Sigmoid colon (tissue), 7 donors: ENCODE results near the gene PDZRN3. TPM values are rescaled to one million over a fixed set of nuclear protein-coding genes. Genes with fewer than 3 reads are reported as not detected.
A peak's percentile ranks its signal among the peaks of the same experiment; 100 is the strongest.

ENCODE experiments used
- DNase-seq: peaks from one replicate; pipeline ENCODE4 v3.0.0-alpha.2; 2019
- H3K27ac ChIP-seq, 4 donors: fragments of 200-600 bp; sonication (generic); one replicate each; pipeline ENCODE4 v1.5.1; 2016 to 2019; ENCODE audit warnings: mild to moderate bottlenecking in 1 of 4
- H3K27me3 ChIP-seq, 3 donors: fragments of 200-600 bp; sonication (generic); one replicate each; pipeline ENCODE4 v1.5.1; 2019; ENCODE audit warnings: mild to moderate bottlenecking in 1 of 3
- H3K36me3 ChIP-seq, 4 donors: fragments of 200-600 bp; sonication (generic); one replicate each; pipeline ENCODE4 v1.5.1; 2016 to 2019
- H3K4me1 ChIP-seq, 4 donors: fragments of 200-600 bp; sonication (generic); one replicate each; pipeline ENCODE4 v1.5.1; 2017 to 2019
- H3K4me3 ChIP-seq, 4 donors: fragments of 200-600 bp; sonication (generic); one replicate each; pipeline ENCODE4 v1.5.1; 2017 to 2019; ENCODE audit warnings: mild to moderate bottlenecking in 2 of 4, moderate library complexity in 1 of 4
- H3K9me3 ChIP-seq, 4 donors: fragments of 200-600 bp in 3 of 4; sonication (generic) in 3 of 4; one replicate each; pipeline versions ENCODE4 v1.5.1 to v1.6.1; 2013 to 2019
- EP300 ChIP-seq, 4 donors: sonication (generic); formaldehyde crosslinking; IDR thresholded peaks; one replicate each; pipeline ENCODE4 v1.6.1; 2017; ENCODE audit warnings: antibody characterized with exemption in 4 of 4
- POLR2A ChIP-seq, 2 donors: fragments of 450-650 bp; IDR thresholded peaks; one replicate each; pipeline ENCODE4 v1.6.1; 2016; ENCODE audit warnings: antibody characterized with exemption in 2 of 2, mild to moderate bottlenecking in 2 of 2, moderate library complexity in 2 of 2
- POLR2AphosphoS5 ChIP-seq, 4 donors: sonication (generic); formaldehyde crosslinking; IDR thresholded peaks; one replicate each; pipeline ENCODE4 v1.6.1; 2017; ENCODE audit warnings: antibody characterized with exemption in 4 of 4
- WGBS, 2 donors: extraction: QIAGEN DNeasy Blood & Tissue Kit; methylation state at CpG; one replicate each; pipeline ENCODE4 v1.1.7; 2013; 5-methylcytosine and 5-hydroxymethylcytosine counted together
- intact Hi-C: fragments of 100-400 bp; cut with DNase I; formaldehyde crosslinking; loops from one replicate; pipeline ENCODE4 v1.15.1; 2023
- polyA plus RNA-seq, 3 donors: library from polyadenylated mRNA; stranded (reverse); fragments of 200-250 nt; gene quantifications; one replicate each; pipeline ENCODE4 v1.2.3, GENCODE V29; 2013
- total RNA-seq, 4 donors: library from RNA; depleted of rRNA; stranded (reverse); fragments of >200 nt; gene quantifications; one replicate each; pipeline ENCODE4 v1.1.0, GENCODE V29; 2016
- TF ChIP-seq, protein P1 (sequence below), 4 experiments: fragments of 450-650 bp in 3 of 4; fragments of 200-600 bp in 1 of 4; IDR thresholded peaks; one replicate each; pipeline ENCODE4 v1.5.1; 2016 to 2019; ENCODE audit warnings: antibody characterized with exemption in 4 of 4, mild to moderate bottlenecking in 3 of 4, moderate library complexity in 2 of 4
- donor health status: healthy with polysubstance abuse.
- donor health status: Bipolar disorder and iron deficiency.
- donor health status: healthy.

The PDZRN3 gene
- total RNA-seq (100 to 1,000 TPM; 172 to 209 (median 206) TPM), polyA plus RNA-seq (10 to 100 TPM in 1 of 3 donors, 1 to 10 TPM in 2; 7.2 to 16.1 (median 9.0) TPM)

GRCh38 chr3:73624821-73625665 is at the start of gene PDZRN3:
Gene PDZRN3, minus strand, starts transcription at chr3:73624941.
- peak within 1 kb of the TSS; percentile 90 to 96 (median 94) for H3K27ac ChIP-seq
- no peaks in the 10 kb centered on the region for H3K27me3 ChIP-seq
- H3K36me3 ChIP-seq = no peaks in the 10 kb centered on the region
- DNase-seq = peak; percentile 85
- TF ChIP-seq, protein P1, sequence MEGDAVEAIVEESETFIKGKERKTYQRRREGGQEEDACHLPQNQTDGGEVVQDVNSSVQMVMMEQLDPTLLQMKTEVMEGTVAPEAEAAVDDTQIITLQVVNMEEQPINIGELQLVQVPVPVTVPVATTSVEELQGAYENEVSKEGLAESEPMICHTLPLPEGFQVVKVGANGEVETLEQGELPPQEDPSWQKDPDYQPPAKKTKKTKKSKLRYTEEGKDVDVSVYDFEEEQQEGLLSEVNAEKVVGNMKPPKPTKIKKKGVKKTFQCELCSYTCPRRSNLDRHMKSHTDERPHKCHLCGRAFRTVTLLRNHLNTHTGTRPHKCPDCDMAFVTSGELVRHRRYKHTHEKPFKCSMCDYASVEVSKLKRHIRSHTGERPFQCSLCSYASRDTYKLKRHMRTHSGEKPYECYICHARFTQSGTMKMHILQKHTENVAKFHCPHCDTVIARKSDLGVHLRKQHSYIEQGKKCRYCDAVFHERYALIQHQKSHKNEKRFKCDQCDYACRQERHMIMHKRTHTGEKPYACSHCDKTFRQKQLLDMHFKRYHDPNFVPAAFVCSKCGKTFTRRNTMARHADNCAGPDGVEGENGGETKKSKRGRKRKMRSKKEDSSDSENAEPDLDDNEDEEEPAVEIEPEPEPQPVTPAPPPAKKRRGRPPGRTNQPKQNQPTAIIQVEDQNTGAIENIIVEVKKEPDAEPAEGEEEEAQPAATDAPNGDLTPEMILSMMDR (IDR thresholded peaks at IDR 0.05) = no peak
- TF ChIP-seq EP300 (IDR thresholded peaks at IDR 0.05) (peak in 1 of 4 donors; percentile 16), POLR2AphosphoS5 (IDR thresholded peaks at IDR 0.05) (peak; percentile 78 to 92 (median 82)), POLR2A (IDR thresholded peaks at IDR 0.05) (peak in 1 of 2 donors; percentile 30)
- no peaks in the 10 kb centered on the region for H3K9me3 ChIP-seq
- intact Hi-C loops = loop anchor here (2.0 to 10.0 kb wide), 4 partner anchors 200 to 523 kb away; no protein-coding TSS in a partner anchor
- 2 to 6% methylated on average over 55 of the region's 55 CpGs for WGBS, 2 donors
- peaks cover 0 to 28% (median 21%) of the 10 kb centered on the region in 4 donors for H3K4me1 ChIP-seq
- peak within 1 kb of the TSS; percentile 70 to 93 (median 82) for H3K4me3 ChIP-seq

- no peak overlapping the region for H3K27ac ChIP-seq
- H3K9me3 ChIP-seq = no peaks in the 10 kb centered on the region
- no peaks in the 10 kb centered on the region for H3K27me3 ChIP-seq
- no peak for DNase-seq
- 59 to 74% methylated on average over 5 of the region's 5 CpGs for WGBS, 2 donors
- no peaks in the 10 kb centered on the region for H3K4me1 ChIP-seq
- H3K36me3 ChIP-seq = no peaks in the 10 kb centered on the region
- TF ChIP-seq POLR2AphosphoS5 (IDR thresholded peaks at IDR 0.05) (no peak), POLR2A (IDR thresholded peaks at IDR 0.05) (no peak), EP300 (IDR thresholded peaks at IDR 0.05) (no peak)
- TF ChIP-seq, protein P1 (IDR thresholded peaks at IDR 0.05) = no peak
- intact Hi-C loops = no loop called here
- no peak overlapping the region for H3K4me3 ChIP-seq
Observed at GRCh38 chr3:73674280-73674679, 49.5 kb upstream of the PDZRN3 start.

DNA sequence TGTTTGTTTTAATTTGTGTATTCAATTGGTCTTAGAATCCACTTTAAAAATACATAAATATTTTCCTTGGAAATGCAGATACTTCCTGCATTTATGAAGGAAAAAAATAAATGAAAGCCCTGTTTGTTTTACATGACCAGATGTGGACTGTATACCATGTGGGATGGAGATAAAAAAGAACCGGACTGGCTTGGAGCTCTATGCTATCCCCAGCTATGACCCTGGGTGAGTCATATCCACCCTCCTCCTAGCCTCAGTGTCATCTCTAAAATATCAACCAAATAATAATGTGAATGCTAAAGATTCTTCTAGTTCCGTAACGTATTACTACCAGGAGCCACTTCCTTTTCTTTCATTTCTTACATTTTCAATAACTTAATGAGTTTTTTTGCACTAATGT is 44.5 kb upstream of the PDZRN3 start:
- Histone ChIP-seq H3K9me3 (no peaks in the 10 kb centered on the region), H3K4me3 (no peak overlapping the region), H3K4me1 (no peaks in the 10 kb centered on the region), H3K27ac (no peak overlapping the region), H3K36me3 (no peaks in the 10 kb centered on the region), H3K27me3 (no peaks in the 10 kb centered on the region)
- TF ChIP-seq POLR2AphosphoS5 (IDR thresholded peaks at IDR 0.05) (no peak), POLR2A (IDR thresholded peaks at IDR 0.05) (no peak), EP300 (IDR thresholded peaks at IDR 0.05) (no peak)
- TF ChIP-seq, protein P1 (IDR thresholded peaks at IDR 0.05) = no peak
- DNase-seq = no peak
- intact Hi-C loops = no loop called here
- 71 to 87% methylated on average over 3 of the region's 3 CpGs for WGBS, 2 donors

DNA sequence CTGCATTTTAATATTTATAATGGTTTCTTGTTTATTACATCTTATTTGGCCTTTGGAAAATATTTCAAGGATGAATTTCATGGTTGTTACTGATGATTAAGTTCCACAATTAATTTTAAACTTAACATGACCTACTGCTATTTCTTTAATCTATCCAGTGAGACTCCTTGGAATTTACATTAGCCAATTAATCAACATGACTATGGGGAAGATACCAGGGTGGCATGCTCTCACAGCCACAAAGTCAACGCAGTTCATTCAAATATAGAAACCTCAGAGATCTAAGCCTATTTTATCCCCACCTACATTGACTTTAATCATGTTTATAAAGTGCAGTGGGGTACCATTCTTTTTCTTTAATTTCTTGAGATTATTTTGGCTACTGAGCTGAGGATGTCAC is 43.6 kb upstream of the PDZRN3 start:
- no peak overlapping the region for H3K27ac ChIP-seq
- intact Hi-C loops = no loop called here
- H3K9me3 ChIP-seq = no peaks in the 10 kb centered on the region
- H3K4me3 ChIP-seq = no peak overlapping the region
- no peak for DNase-seq
- no peaks in the 10 kb centered on the region for H3K4me1 ChIP-seq
- H3K27me3 ChIP-seq = no peaks in the 10 kb centered on the region
- no peak for TF ChIP-seq EP300 (IDR thresholded peaks at IDR 0.05)
- TF ChIP-seq POLR2A (IDR thresholded peaks at IDR 0.05) = no peak
- TF ChIP-seq, protein P1 (IDR thresholded peaks at IDR 0.05) = no peak
- TF ChIP-seq POLR2AphosphoS5 (IDR thresholded peaks at IDR 0.05) = no peak
- 85 to 89% methylated on average over 1 of the region's 1 CpG for WGBS, 2 donors
- H3K36me3 ChIP-seq = no peaks in the 10 kb centered on the region
